SK-N-SH (cell line): ENCODE measurements around the gene TMEM89. TPM values are rescaled to one million over a fixed set of nuclear protein-coding genes. Genes with fewer than 3 reads are reported as not detected.

Source experiments
- CTCF ChIA-PET: fragments of 300-600, 350-600 bp; formaldehyde crosslinking; extraction: SDS; loops from one replicate; lab custom pipeline; 2021; lab: Yijun Ruan, JAX
- POLR2A ChIA-PET: fragments of 350-600 bp; sonication (Branson Sonifier 250); formaldehyde crosslinking; extraction: SDS; loops from one replicate; lab custom pipeline; 2020; ENCODE audit warnings: antibody characterized with exemption, inconsistent platforms; lab: Yijun Ruan, JAX
- DNase-seq: peaks from one replicate; pipeline ENCODE4 v3.0.0; 2012
- H2AFZ ChIP-seq: fragments of 200-600 bp; sonication (generic); 2 replicates; pipeline ENCODE4 v1.8.1; 2016; ENCODE audit warnings: antibody characterized with exemption, mild to moderate bottlenecking, low read depth
- H3F3A ChIP-seq: fragments of 200-600 bp; sonication (generic); replicated peaks from 2 replicates; pipeline ENCODE3; 2016; ENCODE audit warnings: antibody characterized with exemption, mild to moderate bottlenecking; ENCODE audit not compliant: insufficient read depth
- H3K27ac ChIP-seq, 2 experiments: fragments of 200-500 bp in 1 of 2; fragments of 200-600 bp in 1 of 2; sonication (Bioruptor generic) in 1 of 2; sonication (generic), shearing (Covaris generic) in 1 of 2; 2 replicates each; pipeline versions ENCODE4 v1.5.1 to v1.6.1; 2014 to 2016; ENCODE audit warnings: low read depth in 2 of 2, inconsistent platforms in 1 of 2, low read length in 1 of 2, mild to moderate bottlenecking in 1 of 2, mixed read lengths in 1 of 2
- H3K27me3 ChIP-seq: fragments of 200-600 bp; sonication (generic), shearing (Covaris generic); 2 replicates; pipeline ENCODE4 v1.6.1; 2016; ENCODE audit warnings: mixed run types; ENCODE audit not compliant: insufficient read depth
- H3K36me3 ChIP-seq, 2 experiments: fragments of 200-500 bp in 1 of 2; fragments of 200-600 bp in 1 of 2; sonication (Bioruptor generic) in 1 of 2; sonication (generic) in 1 of 2; replicated peaks in 1 of 2; 2 replicates each; pipeline versions ENCODE3 to v1.5.1; 2014 to 2016; ENCODE audit warnings: low read length in 1 of 2, mild to moderate bottlenecking in 1 of 2; ENCODE audit not compliant: insufficient read depth in 2 of 2, control insufficient read depth in 1 of 2
- H3K4me1 ChIP-seq, 2 experiments: fragments of 200-500 bp in 1 of 2; fragments of 200-600 bp in 1 of 2; sonication (Bioruptor generic) in 1 of 2; sonication (generic), shearing (Covaris generic) in 1 of 2; 2 replicates each; pipeline versions ENCODE4 v1.5.1 to v1.6.1; 2014 to 2016; ENCODE audit warnings: low read depth in 1 of 2, low read length in 1 of 2, mixed run types in 1 of 2; ENCODE audit not compliant: insufficient read depth in 2 of 2, control insufficient read depth in 1 of 2
- H3K4me2 ChIP-seq: fragments of 200-600 bp; sonication (generic), shearing (Covaris generic); 2 replicates; pipeline ENCODE4 v1.6.1; 2017; ENCODE audit warnings: mixed run types
- H3K4me3 ChIP-seq, 2 experiments: fragments of 200-500 bp in 1 of 2; fragments of 200-600 bp in 1 of 2; sonication (Bioruptor generic) in 1 of 2; sonication (generic), shearing (Covaris generic) in 1 of 2; 2 replicates each; pipeline versions ENCODE4 v1.5.1 to v1.8.1; 2014 to 2016; ENCODE audit warnings: low read depth in 2 of 2, inconsistent platforms in 1 of 2, low read length in 1 of 2, mild to moderate bottlenecking in 1 of 2, mixed read lengths in 1 of 2, moderate library complexity in 1 of 2
- H3K79me2 ChIP-seq: fragments of 200-600 bp; sonication (generic); 2 replicates; pipeline ENCODE4 v1.8.1; 2017; ENCODE audit warnings: mild to moderate bottlenecking; ENCODE audit not compliant: insufficient read depth
- H3K9ac ChIP-seq: fragments of 200-600 bp; sonication (generic); 2 replicates; pipeline ENCODE4 v1.6.1; 2017; ENCODE audit warnings: mixed run types
- H3K9me2 ChIP-seq: fragments of 200-600 bp; sonication (generic); 2 replicates; pipeline ENCODE4 v1.6.1; 2017; ENCODE audit warnings: mixed run types
- H3K9me3 ChIP-seq: fragments of 200-600 bp; sonication (generic); 2 replicates; pipeline ENCODE4 v1.6.1; 2017; ENCODE audit warnings: mixed run types, mild to moderate bottlenecking, moderate library complexity
- H4K20me1 ChIP-seq: fragments of 200-600 bp; sonication (generic); 2 replicates; pipeline ENCODE4 v1.6.1; 2017; ENCODE audit warnings: mild to moderate bottlenecking, mixed run types; ENCODE audit not compliant: insufficient read depth
- CHD2 ChIP-seq: fragments of 150-350 bp; IDR thresholded peaks from 2 replicates; pipeline ENCODE4 v1.6.1; 2018; ENCODE audit warnings: low read length; ENCODE audit not compliant: partially characterized antibody
- CTCF ChIP-seq: fragments of 200-600 bp; sonication (generic); IDR thresholded peaks from 2 replicates; pipeline ENCODE4 v1.6.1; 2017; ENCODE audit warnings: antibody characterized with exemption, mild to moderate bottlenecking, moderate library complexity
- EZH2phosphoT487 ChIP-seq: fragments of 200-600 bp; sonication (generic); IDR thresholded peaks from 2 replicates; pipeline ENCODE4 v1.6.1; 2017; ENCODE audit warnings: low read depth, mixed run types, mild to moderate bottlenecking, antibody characterized with exemption, moderate library complexity, borderline replicate concordance
- FOSL2 ChIP-seq: IDR thresholded peaks from 2 replicates; pipeline ENCODE4 v1.4.0; 2012; ENCODE audit warnings: low read depth, mild to moderate bottlenecking, moderate library complexity, borderline replicate concordance
- FOXJ3 ChIP-seq: sonication (generic); formaldehyde crosslinking; IDR thresholded peaks from 2 replicates; pipeline ENCODE4 v1.5.1; 2020; ENCODE audit warnings: mild to moderate bottlenecking, missing genetic modification reagents
- FOXM1 ChIP-seq: IDR thresholded peaks from 2 replicates; pipeline ENCODE4 v1.4.0; 2012; ENCODE audit warnings: low read depth, mild to moderate bottlenecking
- GATA2 ChIP-seq: sonication (generic); formaldehyde crosslinking; IDR thresholded peaks from 2 replicates; pipeline ENCODE4 v1.5.0; 2020; ENCODE audit warnings: mild to moderate bottlenecking, missing genetic modification reagents
- JUND ChIP-seq: IDR thresholded peaks from 2 replicates; pipeline ENCODE4 v1.4.0; 2012
- MEF2A ChIP-seq: IDR thresholded peaks from 2 replicates; pipeline ENCODE4 v1.4.0; 2012; ENCODE audit warnings: low read depth, borderline replicate concordance
- MXI1 ChIP-seq: IDR thresholded peaks from 2 replicates; pipeline ENCODE4 v1.6.1; 2012; ENCODE audit warnings: mild to moderate bottlenecking, low read depth, low read length, improper control_type of control experiment
- NFIC ChIP-seq: IDR thresholded peaks from 2 replicates; pipeline ENCODE4 v1.4.0; 2012; ENCODE audit warnings: borderline replicate concordance
- NRF1 ChIP-seq: IDR thresholded peaks from 2 replicates; pipeline ENCODE4 v1.6.1; 2012; ENCODE audit warnings: low read depth, mild to moderate bottlenecking, low read length
- POLR2AphosphoS5 ChIP-seq: IDR thresholded peaks from 2 replicates; pipeline ENCODE4 v1.6.1; 2012; ENCODE audit warnings: low read depth, low read length
- RAD21 ChIP-seq: IDR thresholded peaks from 2 replicates; pipeline ENCODE4 v1.6.1; 2012; ENCODE audit warnings: mild to moderate bottlenecking, low read length
- RCOR1 ChIP-seq: fragments of 150-350 bp; IDR thresholded peaks from 2 replicates; pipeline ENCODE4 v1.6.1; 2017; ENCODE audit warnings: antibody characterized with exemption, low read length
- RFX5 ChIP-seq: IDR thresholded peaks from 2 replicates; pipeline ENCODE4 v1.6.1; 2012; ENCODE audit warnings: mild to moderate bottlenecking, improper control_type of control experiment, low read length
- SIN3A ChIP-seq: IDR thresholded peaks from 2 replicates; pipeline ENCODE4 v1.6.1; 2012; ENCODE audit warnings: low read depth, mild to moderate bottlenecking, low read length, moderate library complexity, borderline replicate concordance
- SMC3 ChIP-seq: IDR thresholded peaks from 2 replicates; pipeline ENCODE4 v1.6.1; 2012; ENCODE audit warnings: low read depth, low read length, improper control_type of control experiment
- TAF1 ChIP-seq: IDR thresholded peaks from 2 replicates; pipeline ENCODE4 v1.6.1; 2012; ENCODE audit warnings: low read depth, mild to moderate bottlenecking, low read length, moderate library complexity, borderline replicate concordance
- TCF12 ChIP-seq: IDR thresholded peaks from 2 replicates; pipeline ENCODE4 v1.4.0; 2012
- TEAD4 ChIP-seq: IDR thresholded peaks from 2 replicates; pipeline ENCODE4 v1.4.0; 2012; ENCODE audit warnings: mild to moderate bottlenecking, borderline replicate concordance; ENCODE audit not compliant: insufficient read depth
- USF2 ChIP-seq: fragments of 150-350 bp; IDR thresholded peaks from 2 replicates; pipeline ENCODE4 v1.6.1; 2017; ENCODE audit warnings: antibody characterized with exemption, low read length, low read depth, borderline replicate concordance
- YY1 ChIP-seq: IDR thresholded peaks from 2 replicates; pipeline ENCODE4 v1.4.0; 2012; ENCODE audit warnings: low read depth, mild to moderate bottlenecking
- WGBS: methylation state at CpG from one replicate; pipeline ENCODE4 v1.1.6; 2017; ENCODE audit warnings: low lambda C conversion rate; 5-methylcytosine and 5-hydroxymethylcytosine counted together
- polyA plus RNA-seq, 3 experiments: library from polyadenylated mRNA; depleted of rRNA; stranded (reverse); fragments of >200 nt; gene quantifications; 2 replicates each; pipeline ENCODE4 v1.2.3, GENCODE V29; 2012
- TF ChIP-seq, protein P1 (sequence below): IDR thresholded peaks from 2 replicates; pipeline ENCODE4 v1.4.0; 2012; ENCODE audit warnings: low read depth
- TF ChIP-seq, protein P2 (sequence below): IDR thresholded peaks from 2 replicates; pipeline ENCODE4 v1.6.1; 2012; ENCODE audit warnings: mild to moderate bottlenecking, low read depth, low read length, moderate library complexity
- TF ChIP-seq, protein P3 (sequence below): IDR thresholded peaks from 2 replicates; pipeline ENCODE4 v1.4.0; 2012; ENCODE audit warnings: low read depth, borderline replicate concordance

The TMEM89 gene
- polyA plus RNA-seq, 1 of the 3 experiments (the other 2 are of a cell fraction): not detected

DNA sequence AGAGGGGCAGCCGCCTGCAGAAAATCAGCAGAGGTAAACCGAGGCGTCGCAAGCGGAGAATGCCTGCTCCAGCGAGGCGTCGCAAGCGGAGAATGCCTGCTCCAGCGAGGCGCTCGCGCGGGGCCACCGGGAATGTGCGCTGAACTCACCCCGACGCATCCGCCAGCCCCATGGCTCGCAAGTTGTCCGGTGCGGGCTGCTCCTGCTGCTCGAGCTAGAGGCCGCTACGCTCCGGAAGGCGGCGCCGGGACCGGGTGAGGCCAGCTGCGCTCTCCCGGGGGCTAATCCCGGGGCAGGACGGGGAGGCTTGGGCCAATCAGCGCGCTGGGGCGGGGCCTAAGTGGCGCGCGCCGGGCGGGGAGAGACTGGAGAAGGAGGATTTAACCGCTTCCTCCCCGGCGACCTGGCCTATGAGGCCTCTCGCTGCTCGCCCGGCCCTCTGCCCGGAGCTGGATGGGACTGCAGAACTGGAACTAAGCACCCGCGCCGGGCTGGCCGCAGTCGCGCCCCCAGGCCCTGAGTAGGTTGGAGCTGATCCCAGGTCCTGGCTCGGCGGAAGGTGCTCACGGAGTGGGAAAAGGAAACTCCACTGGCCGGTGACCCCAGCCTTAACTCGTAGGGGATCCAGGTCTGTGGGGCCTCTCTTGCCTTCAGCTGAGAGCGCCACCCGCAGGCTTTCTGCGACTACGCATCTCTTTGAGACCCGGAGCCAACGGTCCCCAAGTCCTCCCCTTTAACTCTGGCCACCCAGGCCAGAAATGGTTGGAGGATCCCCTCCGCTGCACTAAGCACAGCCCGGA is 13.9 kb upstream of the TMEM89 start, which contains the start of gene SLC26A6:
TSS of gene SLC26A6 (minus strand) at position 240 of the 800 bp plus-strand sequence. CDS start at position 172, 68 bp downstream.
- no peaks in the 10 kb centered on the region for H3F3A ChIP-seq
- peak within 1 kb of the TSS; percentile 63 for H2AFZ ChIP-seq
- TF ChIP-seq EZH2phosphoT487 (no peak), USF2 (no peak), GATA2 (no peak), TEAD4 (no peak), RAD21 (peak; percentile 46), JUND (no peak), NFIC (no peak), TAF1 (peak; percentile 85), CTCF (peak; percentile 76), SMC3 (no peak), FOXM1 (no peak; the same call in 1 of the 2 replicates), FOXJ3 (CRISPR knock-in tag) (no peak), CHD2 (no peak), YY1 (no peak), NRF1 (peak; percentile 23; the same call in 1 of the 2 replicates), FOSL2 (no peak), SIN3A (peak; percentile 72; the same call in 1 of the 2 replicates), MXI1 (no peak; the same call in 1 of the 2 replicates), RCOR1 (no peak), RFX5 (no peak), MEF2A (no peak), POLR2AphosphoS5 (peak; percentile 83), TCF12 (no peak)
- TF ChIP-seq, protein P1, sequence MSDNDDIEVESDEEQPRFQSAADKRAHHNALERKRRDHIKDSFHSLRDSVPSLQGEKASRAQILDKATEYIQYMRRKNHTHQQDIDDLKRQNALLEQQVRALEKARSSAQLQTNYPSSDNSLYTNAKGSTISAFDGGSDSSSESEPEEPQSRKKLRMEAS: peak; percentile 56
- TF ChIP-seq, protein P2, sequence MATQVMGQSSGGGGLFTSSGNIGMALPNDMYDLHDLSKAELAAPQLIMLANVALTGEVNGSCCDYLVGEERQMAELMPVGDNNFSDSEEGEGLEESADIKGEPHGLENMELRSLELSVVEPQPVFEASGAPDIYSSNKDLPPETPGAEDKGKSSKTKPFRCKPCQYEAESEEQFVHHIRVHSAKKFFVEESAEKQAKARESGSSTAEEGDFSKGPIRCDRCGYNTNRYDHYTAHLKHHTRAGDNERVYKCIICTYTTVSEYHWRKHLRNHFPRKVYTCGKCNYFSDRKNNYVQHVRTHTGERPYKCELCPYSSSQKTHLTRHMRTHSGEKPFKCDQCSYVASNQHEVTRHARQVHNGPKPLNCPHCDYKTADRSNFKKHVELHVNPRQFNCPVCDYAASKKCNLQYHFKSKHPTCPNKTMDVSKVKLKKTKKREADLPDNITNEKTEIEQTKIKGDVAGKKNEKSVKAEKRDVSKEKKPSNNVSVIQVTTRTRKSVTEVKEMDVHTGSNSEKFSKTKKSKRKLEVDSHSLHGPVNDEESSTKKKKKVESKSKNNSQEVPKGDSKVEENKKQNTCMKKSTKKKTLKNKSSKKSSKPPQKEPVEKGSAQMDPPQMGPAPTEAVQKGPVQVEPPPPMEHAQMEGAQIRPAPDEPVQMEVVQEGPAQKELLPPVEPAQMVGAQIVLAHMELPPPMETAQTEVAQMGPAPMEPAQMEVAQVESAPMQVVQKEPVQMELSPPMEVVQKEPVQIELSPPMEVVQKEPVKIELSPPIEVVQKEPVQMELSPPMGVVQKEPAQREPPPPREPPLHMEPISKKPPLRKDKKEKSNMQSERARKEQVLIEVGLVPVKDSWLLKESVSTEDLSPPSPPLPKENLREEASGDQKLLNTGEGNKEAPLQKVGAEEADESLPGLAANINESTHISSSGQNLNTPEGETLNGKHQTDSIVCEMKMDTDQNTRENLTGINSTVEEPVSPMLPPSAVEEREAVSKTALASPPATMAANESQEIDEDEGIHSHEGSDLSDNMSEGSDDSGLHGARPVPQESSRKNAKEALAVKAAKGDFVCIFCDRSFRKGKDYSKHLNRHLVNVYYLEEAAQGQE: no peak
- TF ChIP-seq, protein P3, sequence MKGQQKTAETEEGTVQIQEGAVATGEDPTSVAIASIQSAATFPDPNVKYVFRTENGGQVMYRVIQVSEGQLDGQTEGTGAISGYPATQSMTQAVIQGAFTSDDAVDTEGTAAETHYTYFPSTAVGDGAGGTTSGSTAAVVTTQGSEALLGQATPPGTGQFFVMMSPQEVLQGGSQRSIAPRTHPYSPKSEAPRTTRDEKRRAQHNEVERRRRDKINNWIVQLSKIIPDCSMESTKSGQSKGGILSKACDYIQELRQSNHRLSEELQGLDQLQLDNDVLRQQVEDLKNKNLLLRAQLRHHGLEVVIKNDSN: no peak

More for the DNA sequence above, 13.9 kb upstream of the TMEM89 start, which contains the start of gene SLC26A6:
- peak within 1 kb of the TSS; percentile 100 for H3K4me2 ChIP-seq
- H3K9ac ChIP-seq: peak within 1 kb of the TSS; percentile 89
- WGBS: 0% methylated on average over 2 of the region's 68 CpGs
- peaks cover 27% of the 10 kb centered on the region for H3K79me2 ChIP-seq
- H4K20me1 ChIP-seq: peaks cover 14% of the 10 kb centered on the region; the same call in 1 of the 2 replicates
- peak; percentile 100 for DNase-seq
- no peaks in the 10 kb centered on the region for H3K27me3 ChIP-seq
- ChIA-PET CTCF (interaction anchor here (0.6 to 6.9 kb wide), 29 partner anchors 9 to 441 kb away, joined by 3 to 40 read pairs (median 5); partner anchors contain the start of genes ATRIP, CELSR3, NCKIPSD and PFKFB4), POLR2A (interaction anchor here (0.8 to 2.0 kb wide), 7 partner anchors 10 to 459 kb away, joined by 3 to 15 read pairs (median 4); partner anchors contain the start of genes CELSR3 and UQCRC1)
- H3K9me3 ChIP-seq: no peaks in the 10 kb centered on the region
- peaks cover 16 to 23% of the 10 kb centered on the region in 2 experiments for H3K4me1 ChIP-seq
- peaks cover 2 to 45% of the 10 kb centered on the region in 2 experiments for H3K36me3 ChIP-seq
- peak within 1 kb of the TSS; percentile 72 to 85 for H3K27ac ChIP-seq
- H3K9me2 ChIP-seq: no peaks in the 10 kb centered on the region
- peak within 1 kb of the TSS; percentile 96 to 99 for H3K4me3 ChIP-seq
